ENCODE data around the gene ZSWIM3. TPM values are rescaled to one million over a fixed set of nuclear protein-coding genes. Genes with fewer than 3 reads are reported as not detected.
"Not testable (repeated sequence)": the region's sequence is repeated elsewhere in the genome, so short reads cannot be mapped to it uniquely, and the experiment has no call there.

ZSWIM3 gene
- total and polyA plus RNA-seq, 2 donors (not counting 3 experiments of a cell fraction or from before 2014, with no cell fraction given), result 3.8 to 4.4 TPM

- DNase-seq (ENCODE audit: low read depth, low spot score) (no peak), FAIRE-seq (no peak)
- H3K27me3 ChIP-seq (ENCODE audit: control insufficient read depth in 2 of 2, insufficient read depth in 2 of 2, low read length in 2 of 2), result no peaks in the 10 kb centered on the region
- no peaks in the 10 kb centered on the region for H3K9me3 ChIP-seq (replicated peaks; ENCODE audit: control insufficient read depth, insufficient read depth, low read length)
- ChIA-PET CTCF (interaction anchor here (1.9 kb wide), 1 partner anchor 11 kb away, joined by 6 read pairs; no protein-coding TSS in a partner anchor), POLR2A (no interaction called here)
- H4K20me1 ChIP-seq (replicated peaks; ENCODE audit: control insufficient read depth, extremely low read depth, insufficient read depth, low read length), result no peaks in the 10 kb centered on the region
- no peak overlapping the region for H3K9ac ChIP-seq (replicated peaks; ENCODE audit: extremely low read depth, insufficient read depth, low read length)
- H3K4me3 ChIP-seq (replicated peaks in 1 of 3; ENCODE audit: insufficient read depth in 1 of 3, low read depth in 1 of 3, low read length in 3 of 3), result no peak overlapping the region
- H3K9me1 ChIP-seq (replicated peaks; ENCODE audit: control insufficient read depth, extremely low read depth, insufficient read depth, low read length), result no peaks in the 10 kb centered on the region
- BruUV-seq (replicated peaks), result no TSS peak
- intact Hi-C loops (cut with micrococcal nuclease), result no loop called here
- dilution Hi-C loops (cut with MboI; ENCODE audit: extremely low pct_ligation_motif_present, low sequenced_read_pairs), result no loop called here
- H3K4me1 ChIP-seq (ENCODE audit: control insufficient read depth, extremely low read depth, insufficient read depth, low read length), result no peaks in the 10 kb centered on the region
- H3K4me2 ChIP-seq (ENCODE audit: insufficient read depth, low read length), result no peak overlapping the region
- H3K27ac ChIP-seq (ENCODE audit: insufficient read depth, low read depth, low read length), result no peak overlapping the region
- no peaks in the 10 kb centered on the region for H3K79me2 ChIP-seq (ENCODE audit: control insufficient read depth, insufficient read depth, low read length)
- H3K36me3 ChIP-seq (ENCODE audit: control insufficient read depth in 2 of 2, extremely low read depth in 1 of 2, insufficient read depth in 2 of 2, low read length in 2 of 2), result peaks cover 0 to 11% of the 10 kb centered on the region in 2 experiments
- no peak overlapping the region for H2AFZ ChIP-seq (ENCODE audit: low read depth, low read length)
- no peak for TF ChIP-seq EZH2 (IDR thresholded peaks at IDR 0.05; ENCODE audit: borderline replicate concordance, low read depth, low read length, severe bottlenecking)
- TF ChIP-seq FOS (IDR thresholded peaks at IDR 0.05; ENCODE audit: borderline replicate concordance, insufficient read depth, low read length), result no peak
- no peak for TF ChIP-seq CTCF (IDR thresholded peaks at IDR 0.05; ENCODE audit: extremely low read depth in 1 of 2, insufficient read depth in 1 of 2, low read depth in 1 of 2, low read length in 2 of 2)
- TF ChIP-seq POLR2AphosphoS5 (IDR thresholded peaks at IDR 0.05; ENCODE audit: insufficient read depth, low read depth, low read length), result no peak
- TF ChIP-seq POLR2A (IDR thresholded peaks at IDR 0.05; ENCODE audit: low read depth, low read length), result no peak
- no peak for TF ChIP-seq GATA2 (IDR thresholded peaks at IDR 0.05; ENCODE audit: insufficient read depth, insufficient read length, low read depth, low read length)
- TF ChIP-seq JUN (IDR thresholded peaks at IDR 0.05; ENCODE audit: borderline replicate concordance, insufficient read depth, insufficient read length, low read depth), result no peak
- no peak for TF ChIP-seq MYC (IDR thresholded peaks at IDR 0.05; ENCODE audit: low read depth, low read length)
- no peak for TF ChIP-seq MAX (IDR thresholded peaks at IDR 0.05; ENCODE audit: insufficient read depth, insufficient read length)
These were observed 16.1 kb downstream of the ZSWIM3 start for GRCh38 chr20:45873409-45874103.

GRCh38 chr20:45874104-45874481 lies 16.7 kb downstream of the ZSWIM3 start:
- POLR2A ChIA-PET; H2AFZ ChIP-seq (ENCODE audit: low read depth, low read length); H3K9me1 ChIP-seq (replicated peaks; ENCODE audit: control insufficient read depth, extremely low read depth, insufficient read depth, low read length); FAIRE-seq; H3K4me2 ChIP-seq (ENCODE audit: insufficient read depth, low read length); H3K4me3 ChIP-seq (replicated peaks in 1 of 3; ENCODE audit: insufficient read depth in 1 of 3, low read depth in 1 of 3, low read length in 3 of 3); H3K9me3 ChIP-seq (replicated peaks; ENCODE audit: control insufficient read depth, insufficient read depth, low read length); H3K27ac ChIP-seq (ENCODE audit: insufficient read depth, low read depth, low read length); H3K27me3 ChIP-seq (ENCODE audit: control insufficient read depth in 2 of 2, insufficient read depth in 2 of 2, low read length in 2 of 2); H3K79me2 ChIP-seq (ENCODE audit: control insufficient read depth, insufficient read depth, low read length); DNase-seq (ENCODE audit: low read depth, low spot score); dilution Hi-C loops (cut with MboI; ENCODE audit: extremely low pct_ligation_motif_present, low sequenced_read_pairs); H3K4me1 ChIP-seq (ENCODE audit: control insufficient read depth, extremely low read depth, insufficient read depth, low read length); H3K9ac ChIP-seq (replicated peaks; ENCODE audit: extremely low read depth, insufficient read depth, low read length); intact Hi-C loops (cut with micrococcal nuclease); BruUV-seq (replicated peaks); H4K20me1 ChIP-seq (replicated peaks; ENCODE audit: control insufficient read depth, extremely low read depth, insufficient read depth, low read length): not testable (repeated sequence)
- CTCF ChIA-PET, result interaction anchor here (1.2 to 1.9 kb wide), 2 partner anchors 11 to 40 kb away, joined by 5 to 6 read pairs; partner anchors contain the start of gene SNX21
- H3K36me3 ChIP-seq (ENCODE audit: control insufficient read depth in 2 of 2, extremely low read depth in 1 of 2, insufficient read depth in 2 of 2, low read length in 2 of 2), result peaks cover 0 to 13% of the 10 kb centered on the region in 2 experiments
